Natural killer cell (primary cell): ENCODE data around the gene EPN3. TPM values are rescaled to one million over a fixed set of nuclear protein-coding genes. Genes with fewer than 3 reads are reported as not detected.

Experiments used
- ATAC-seq, 3 donors: fragments of 150-1000 bp in 2 of 3; fragments of 200-7000 bp in 1 of 3; cut with Tn5 transposase; 1 replicate in 1 of 3; 2 replicates in 2 of 3; pipeline ENCODE4 v1.10.0; 2021; ENCODE audit warnings: mild to moderate bottlenecking in 2 of 3, moderate library complexity in 2 of 3
- DNase-seq, 2 donors: peaks; one replicate each; pipeline versions ENCODE4 v3.0.0 to v3.0.0-alpha.2; 2013 to 2021; ENCODE audit warnings: mixed read lengths in 1 of 2
- H3K27ac ChIP-seq: one replicate; pipeline ENCODE4 v1.5.1; 2013; ENCODE audit warnings: mild to moderate bottlenecking, low read length
- H3K27me3 ChIP-seq: one replicate; pipeline ENCODE4 v1.6.1; 2013; ENCODE audit warnings: low read length; ENCODE audit not compliant: control insufficient read depth, insufficient read depth
- H3K36me3 ChIP-seq: one replicate; pipeline ENCODE4 v1.6.1; 2013; ENCODE audit warnings: low read length; ENCODE audit not compliant: control insufficient read depth, insufficient read depth
- H3K4me1 ChIP-seq: one replicate; pipeline ENCODE4 v1.6.1; 2013; ENCODE audit warnings: low read length; ENCODE audit not compliant: control insufficient read depth, insufficient read depth
- H3K4me3 ChIP-seq: one replicate; pipeline ENCODE4 v1.5.1; 2013; ENCODE audit warnings: low read length
- H3K9me3 ChIP-seq: one replicate; pipeline ENCODE4 v1.6.1; 2013; ENCODE audit warnings: low read length; ENCODE audit not compliant: control insufficient read depth, insufficient read depth
- H3K27ac Mint-ChIP-seq, 2 donors: one replicate each; pipeline ENCODE4 v1.8.0; 2022; ENCODE audit warnings: mild to moderate bottlenecking in 2 of 2, mixed read lengths in 2 of 2, moderate library complexity in 1 of 2
- H3K27me3 Mint-ChIP-seq, 2 donors: one replicate each; pipeline ENCODE4 v1.8.0; 2022; ENCODE audit warnings: low read depth in 2 of 2, mixed read lengths in 2 of 2
- H3K36me3 Mint-ChIP-seq: one replicate; pipeline ENCODE4 v1.8.0; 2022; ENCODE audit warnings: mixed read lengths
- H3K4me1 Mint-ChIP-seq, 2 donors: one replicate each; pipeline ENCODE4 v1.8.0; 2022; ENCODE audit warnings: mixed read lengths in 2 of 2
- H3K4me3 Mint-ChIP-seq: one replicate; pipeline ENCODE4 v1.8.0; 2022; ENCODE audit warnings: mild to moderate bottlenecking, moderate library complexity, mixed read lengths
- H3K9me3 Mint-ChIP-seq, 2 donors: one replicate each; pipeline ENCODE4 v1.8.0; 2022; ENCODE audit warnings: mixed read lengths in 2 of 2
- CTCF ChIP-seq: fragments of 200-600 bp; IDR thresholded peaks from one replicate; pipeline ENCODE4 v1.8.0; 2022; ENCODE audit warnings: antibody characterized with exemption
- WGBS: methylation state at CpG from one replicate; pipeline ENCODE4 v1.1.7; 2013; ENCODE audit warnings: missing lambda C conversion rate; ENCODE audit not compliant: insufficient coverage; 5-methylcytosine and 5-hydroxymethylcytosine counted together
- intact Hi-C: fragments of 100-400 bp; cut with micrococcal nuclease; formaldehyde crosslinking; loops from one replicate; pipeline ENCODE4 v1.14.2; 2022
- total RNA-seq, 4 donors: library from RNA; stranded (reverse); fragments of 120-200 nt in 1 of 4; gene quantifications; one replicate each; pipeline versions ENCODE4 v1.2.3 to v1.2.4, GENCODE V29; 2013 to 2022

Gene EPN3
- total RNA-seq, 3 donors from 2014 or later (not counting 1 experiment from before 2014, with no cell fraction given), result not detected

GRCh38 chr17:50536683-50537646 is 4.4 kb downstream of the EPN3 start:
- Mint-ChIP-seq H3K36me3 (no peaks in the 10 kb centered on the region), H3K9me3 (no peaks in the 10 kb centered on the region), H3K27ac (no peak overlapping the region), H3K4me1 (peaks cover 5% of the 10 kb centered on the region in 2 donors), H3K27me3 (peaks cover 28 to 40% of the 10 kb centered on the region in 2 donors), H3K4me3 (no peak overlapping the region)
- Histone ChIP-seq H3K9me3 (no peaks in the 10 kb centered on the region), H3K27me3 (peaks cover 19% of the 10 kb centered on the region), H3K4me1 (peaks cover 18% of the 10 kb centered on the region), H3K27ac (no peak overlapping the region), H3K36me3 (no peaks in the 10 kb centered on the region), H3K4me3 (no peak overlapping the region)
- no peak for TF ChIP-seq CTCF
- DNase-seq, result no peak
- ATAC-seq, result no peak
- intact Hi-C loops, result no loop called here
- 93% methylated on average over 45 of the region's 45 CpGs for WGBS

GRCh38 chr17:50537721-50538548 is 5.4 kb downstream of the EPN3 start:
- no peak overlapping the region for H3K4me3 Mint-ChIP-seq
- H3K4me1 ChIP-seq, result peaks cover 19% of the 10 kb centered on the region
- no peak overlapping the region for H3K4me3 ChIP-seq
- no peak overlapping the region for H3K27ac Mint-ChIP-seq
- peaks cover 10% of the 10 kb centered on the region for H3K27me3 ChIP-seq
- H3K9me3 ChIP-seq, result no peaks in the 10 kb centered on the region
- H3K27me3 Mint-ChIP-seq, result peaks cover 24 to 37% of the 10 kb centered on the region in 2 donors
- ATAC-seq, result no peak
- H3K27ac ChIP-seq, result no peak overlapping the region
- H3K36me3 ChIP-seq, result no peaks in the 10 kb centered on the region
- no peaks in the 10 kb centered on the region for H3K9me3 Mint-ChIP-seq
- no peaks in the 10 kb centered on the region for H3K36me3 Mint-ChIP-seq
- DNase-seq, result no peak
- intact Hi-C loops, result no loop called here
- no peak for TF ChIP-seq CTCF
- peaks cover 11 to 12% of the 10 kb centered on the region in 2 donors for H3K4me1 Mint-ChIP-seq
- 87% methylated on average over 20 of the region's 20 CpGs for WGBS

GRCh38 chr17:50538549-50539410 is 6.2 kb downstream of the EPN3 start:
- intact Hi-C loops, result no loop called here
- Mint-ChIP-seq H3K27ac (no peak overlapping the region), H3K9me3 (no peaks in the 10 kb centered on the region), H3K36me3 (no peaks in the 10 kb centered on the region), H3K4me1 (peaks cover 11 to 12% of the 10 kb centered on the region in 2 donors), H3K4me3 (no peak overlapping the region), H3K27me3 (peaks cover 16 to 30% of the 10 kb centered on the region in 2 donors)
- no peaks in the 10 kb centered on the region for H3K36me3 ChIP-seq
- peaks cover 3% of the 10 kb centered on the region for H3K27me3 ChIP-seq
- DNase-seq, result no peak
- ATAC-seq, result no peak
- WGBS, result 82% methylated on average over 20 of the region's 20 CpGs
- no peak for TF ChIP-seq CTCF
- no peak overlapping the region for H3K27ac ChIP-seq
- H3K9me3 ChIP-seq, result no peaks in the 10 kb centered on the region
- no peak overlapping the region for H3K4me3 ChIP-seq
- peaks cover 14% of the 10 kb centered on the region for H3K4me1 ChIP-seq
